ENCODE measurements around the gene IER2. TPM values are rescaled to one million over a fixed set of nuclear protein-coding genes. Genes with fewer than 3 reads are reported as not detected.
A peak's percentile ranks its signal among the peaks of the same experiment; 100 is the strongest.

Gene IER2
- total and polyA plus RNA-seq, 2 of the 8 experiments (the other 6 are each of a cell fraction or from before 2014, with no cell fraction given): 84.5 to 138 TPM

DNA sequence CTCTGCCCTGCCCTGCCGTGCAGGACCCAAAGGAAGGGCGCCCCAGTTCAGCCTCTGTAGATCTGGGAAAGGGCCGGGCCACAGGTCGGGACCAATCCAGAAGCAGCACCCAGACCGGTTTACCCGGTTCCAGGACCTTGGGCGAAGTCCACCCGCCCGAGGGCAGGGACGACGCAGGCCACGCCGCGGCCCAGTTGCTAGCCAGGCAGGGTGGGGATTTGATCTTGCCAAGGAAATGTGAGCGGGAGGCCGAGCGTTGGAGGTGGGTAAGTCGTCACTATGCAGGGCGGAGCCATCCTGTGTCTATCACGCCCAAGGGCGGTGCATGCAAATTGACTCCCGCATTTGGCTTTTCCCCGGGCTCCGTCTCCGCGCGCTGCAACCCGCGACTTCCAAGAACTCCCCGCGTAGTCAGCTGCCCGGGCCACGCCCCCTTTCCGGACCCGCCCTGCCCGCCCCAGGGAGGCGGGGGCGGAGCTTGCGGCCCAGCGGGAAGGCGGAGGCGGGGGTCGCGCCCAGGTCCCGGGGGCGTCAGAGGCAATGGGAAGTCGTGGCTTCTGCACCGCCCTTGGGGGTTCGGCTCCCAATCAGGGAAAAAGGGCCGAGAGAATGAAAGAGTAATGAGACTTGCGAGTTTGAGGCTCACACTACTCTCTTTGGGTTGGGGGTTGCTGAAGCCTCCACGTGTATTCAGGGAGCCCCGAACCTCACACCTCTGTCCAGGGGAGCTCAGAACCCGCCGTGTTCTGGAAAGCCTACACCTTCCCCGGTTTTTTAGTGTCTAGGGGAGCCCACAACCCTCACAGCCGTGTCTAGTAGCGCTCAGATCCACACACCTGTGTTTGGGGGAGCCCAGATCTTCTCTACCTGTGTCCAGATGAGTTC, 12.8 kb downstream of the IER2 start (continued):
- TF ChIP-seq JUND (IDR thresholded peaks at IDR 0.05; ENCODE audit: low read length) (0 out of 2 replicates have a peak, but pooled peaks have one; percentile 7), SIX5 (IDR thresholded peaks at IDR 0.05; ENCODE audit: low read depth, low read length) (no peak), CBX8 (IDR thresholded peaks at IDR 0.05; ENCODE audit: borderline replicate concordance, low read depth, low read length) (no peak), RNF2 (IDR thresholded peaks at IDR 0.05; ENCODE audit: borderline replicate concordance, low read depth, low read length, missing control alignments, poor library complexity, severe bottlenecking) (no peak), TAF7 (optimal IDR thresholded peaks at IDR 0.05; ENCODE audit: borderline replicate concordance, low read depth, low read length) (peak; percentile 86), BACH1 (IDR thresholded peaks at IDR 0.05; ENCODE audit: low read length) (peak; percentile 62; the same call in 1 of the 2 replicates), SP4 (IDR thresholded peaks at IDR 0.05; ENCODE audit: low read length) (peak; percentile 84; the same call in 1 of the 2 replicates), MAFK (IDR thresholded peaks at IDR 0.05; ENCODE audit: low read depth, low read length) (no peak), TCF12 (IDR thresholded peaks at IDR 0.05; ENCODE audit: low read depth, low read length) (no peak), SIN3A (conservative IDR thresholded peaks at IDR 0.05 in 1 of 2, IDR thresholded peaks at IDR 0.05 in 1 of 2; ENCODE audit: low read depth in 1 of 2, low read length in 2 of 2) (0 out of 4 replicates have a peak, but pooled peaks of 1 of the 2 experiments have one; percentile 12), SP2 (IDR thresholded peaks at IDR 0.05; ENCODE audit: low read length) (no peak), CTBP2 (IDR thresholded peaks at IDR 0.05; ENCODE audit: borderline replicate concordance, insufficient read depth, insufficient read length, low read length) (peak; percentile 64), POLR2AphosphoS5 (IDR thresholded peaks at IDR 0.05; ENCODE audit: low read depth, low read length) (peak; percentile 59; the same call in 1 of the 2 replicates), YY1 (IDR thresholded peaks at IDR 0.05; ENCODE audit: low read depth, low read length) (no peak), EZH2 (IDR thresholded peaks at IDR 0.05; ENCODE audit: low read depth, low read length, severe bottlenecking) (no peak), BCL11A (IDR thresholded peaks at IDR 0.05; ENCODE audit: low read depth in 2 of 2, low read length in 2 of 2) (no peak), TEAD4 (IDR thresholded peaks at IDR 0.05; ENCODE audit: low read depth, low read length) (no peak)
- TF ChIP-seq, protein P1, sequence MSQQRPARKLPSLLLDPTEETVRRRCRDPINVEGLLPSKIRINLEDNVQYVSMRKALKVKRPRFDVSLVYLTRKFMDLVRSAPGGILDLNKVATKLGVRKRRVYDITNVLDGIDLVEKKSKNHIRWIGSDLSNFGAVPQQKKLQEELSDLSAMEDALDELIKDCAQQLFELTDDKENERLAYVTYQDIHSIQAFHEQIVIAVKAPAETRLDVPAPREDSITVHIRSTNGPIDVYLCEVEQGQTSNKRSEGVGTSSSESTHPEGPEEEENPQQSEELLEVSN (IDR thresholded peaks at IDR 0.05): peak; percentile 61
- TF ChIP-seq, protein P2, sequence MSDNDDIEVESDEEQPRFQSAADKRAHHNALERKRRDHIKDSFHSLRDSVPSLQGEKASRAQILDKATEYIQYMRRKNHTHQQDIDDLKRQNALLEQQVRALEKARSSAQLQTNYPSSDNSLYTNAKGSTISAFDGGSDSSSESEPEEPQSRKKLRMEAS (IDR thresholded peaks at IDR 0.05): peak; percentile 59
- TF ChIP-seq, protein P3, sequence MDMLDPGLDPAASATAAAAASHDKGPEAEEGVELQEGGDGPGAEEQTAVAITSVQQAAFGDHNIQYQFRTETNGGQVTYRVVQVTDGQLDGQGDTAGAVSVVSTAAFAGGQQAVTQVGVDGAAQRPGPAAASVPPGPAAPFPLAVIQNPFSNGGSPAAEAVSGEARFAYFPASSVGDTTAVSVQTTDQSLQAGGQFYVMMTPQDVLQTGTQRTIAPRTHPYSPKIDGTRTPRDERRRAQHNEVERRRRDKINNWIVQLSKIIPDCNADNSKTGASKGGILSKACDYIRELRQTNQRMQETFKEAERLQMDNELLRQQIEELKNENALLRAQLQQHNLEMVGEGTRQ (IDR thresholded peaks at IDR 0.05; ENCODE audit: low read length): no peak

Data from H1 (cell line).